HPDE6-E6E7 (cell line): ENCODE results near the gene RAI14.

Experiments used
- DNase-seq: peaks from one replicate; pipeline ENCODE4 v3.0.0; 2011; ENCODE audit warnings: missing footprints; ENCODE audit errors: extremely low spot score

RAI14 gene

GRCh38 chr5:34675857-34676256 lies 19.7 kb downstream of the RAI14 start:
- DNase-seq, result no peak

- DNase-seq, result no peak
Observed at GRCh38 chr5:34676416-34676815, 20.3 kb downstream of the RAI14 start.

GRCh38 chr5:34677428-34677827 lies 21.3 kb downstream of the RAI14 start:
- no peak for DNase-seq

- DNase-seq, result no peak
Observed at GRCh38 chr5:34680896-34681295, 24.8 kb downstream of the RAI14 start.

GRCh38 chr5:34682926-34683623 lies 26.9 kb downstream of the RAI14 start:
- DNase-seq, result no peak

DNA sequence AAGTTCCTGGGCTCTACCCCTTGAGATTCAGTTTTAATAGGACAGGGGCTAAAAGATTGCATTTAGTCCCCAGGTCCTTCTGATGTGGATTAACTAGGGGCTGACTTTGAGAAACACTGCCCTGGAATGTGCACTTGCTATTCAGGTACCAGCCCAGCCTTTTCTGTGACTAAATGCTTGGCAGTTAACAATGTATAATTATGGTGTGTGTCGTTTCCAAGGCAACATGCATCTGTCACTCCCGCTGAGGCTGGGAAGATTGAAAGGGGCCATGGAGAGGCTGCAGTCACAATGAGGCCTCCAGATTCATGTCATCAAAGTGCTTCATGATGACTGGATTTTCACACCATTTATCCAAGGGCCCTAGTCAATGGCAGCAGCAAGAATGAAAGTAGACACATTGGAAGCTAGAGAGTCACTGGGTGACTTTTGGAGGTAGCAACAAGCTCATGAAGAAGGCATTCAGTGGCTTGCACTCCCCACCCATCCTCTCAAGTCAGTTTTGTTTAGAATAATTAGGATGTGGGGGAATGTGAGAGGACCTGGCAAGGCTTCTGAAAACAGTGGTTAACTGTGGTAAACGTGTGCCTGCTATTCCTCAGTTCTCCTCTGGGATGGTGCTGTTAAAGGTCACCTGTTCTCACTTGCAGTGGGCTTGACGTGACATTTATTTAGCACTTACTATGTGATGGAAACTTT lies 28.3 kb downstream of the RAI14 start:
- no peak for DNase-seq

GRCh38 chr5:34684980-34685352 lies 28.8 kb downstream of the RAI14 start:
- no peak for DNase-seq

DNA sequence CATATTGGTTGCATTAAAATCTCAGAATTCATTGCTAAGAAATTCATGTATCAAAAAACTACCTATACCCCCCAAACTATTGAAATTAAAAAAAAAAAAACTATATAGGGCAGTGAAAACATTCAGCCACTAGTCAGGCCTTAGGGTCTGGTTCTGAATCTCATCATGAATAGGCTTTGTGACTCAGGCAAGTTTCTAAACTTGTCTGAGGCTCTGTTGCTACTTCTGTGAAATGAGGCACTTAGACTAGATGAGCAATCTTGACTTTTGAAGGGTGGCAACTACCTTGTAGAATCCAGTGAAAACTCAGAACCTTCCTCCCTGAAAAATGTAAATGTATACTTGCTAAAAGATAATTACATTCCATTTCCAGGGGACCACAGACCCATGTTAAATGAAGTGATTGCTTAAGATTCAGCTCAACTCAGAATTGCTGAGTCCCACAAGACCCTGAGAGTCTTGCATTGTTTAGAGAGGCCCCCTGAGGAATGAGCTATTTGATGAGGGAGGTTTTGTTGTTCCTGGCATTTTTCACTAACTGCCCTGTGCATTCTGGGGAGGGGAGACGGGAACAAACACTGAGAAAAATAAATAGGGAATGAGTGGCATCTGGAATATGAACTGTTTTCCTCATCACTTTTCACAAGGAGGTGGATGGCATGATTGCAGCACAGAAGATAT lies 29.5 kb downstream of the RAI14 start:
- no peak for DNase-seq

- peak; percentile 80 for DNase-seq
Observed at GRCh38 chr5:34686762-34687268, 30.7 kb downstream of the RAI14 start.

GRCh38 chr5:34687269-34688011 lies 31.3 kb downstream of the RAI14 start:
- DNase-seq, result no peak

GRCh38 chr5:34688015-34688810 lies 32.1 kb downstream of the RAI14 start:
- DNase-seq, result no peak

- no peak for DNase-seq
Observed at GRCh38 chr5:34690301-34690700, 34.2 kb downstream of the RAI14 start.

- DNase-seq, result no peak
Observed at GRCh38 chr5:34690898-34691297, 34.8 kb downstream of the RAI14 start.

DNA sequence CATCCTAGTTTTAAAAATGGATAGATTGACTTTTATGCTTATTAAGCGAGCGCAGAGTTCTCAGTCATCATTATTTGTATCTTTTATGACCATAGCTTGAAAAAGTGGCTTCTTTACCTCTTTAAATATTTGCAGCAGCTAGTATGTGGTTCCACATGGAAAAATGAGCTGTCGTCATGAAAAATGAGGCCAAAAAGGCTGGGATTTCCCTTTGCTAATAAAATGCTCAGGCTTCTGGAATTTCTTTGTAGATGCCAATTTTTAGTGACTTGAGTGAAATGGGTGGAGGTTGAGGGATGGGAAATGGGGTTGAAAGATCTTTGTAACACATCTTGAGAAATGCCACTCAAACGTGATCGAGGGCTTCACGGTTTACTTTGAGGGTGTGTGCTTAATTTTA lies 35.2 kb downstream of the RAI14 start:
- DNase-seq, result no peak

- DNase-seq, result no peak
Observed at GRCh38 chr5:34692786-34693185, 36.7 kb downstream of the RAI14 start.

- no peak for DNase-seq
Observed at GRCh38 chr5:34694012-34694411, 37.9 kb downstream of the RAI14 start.

DNA sequence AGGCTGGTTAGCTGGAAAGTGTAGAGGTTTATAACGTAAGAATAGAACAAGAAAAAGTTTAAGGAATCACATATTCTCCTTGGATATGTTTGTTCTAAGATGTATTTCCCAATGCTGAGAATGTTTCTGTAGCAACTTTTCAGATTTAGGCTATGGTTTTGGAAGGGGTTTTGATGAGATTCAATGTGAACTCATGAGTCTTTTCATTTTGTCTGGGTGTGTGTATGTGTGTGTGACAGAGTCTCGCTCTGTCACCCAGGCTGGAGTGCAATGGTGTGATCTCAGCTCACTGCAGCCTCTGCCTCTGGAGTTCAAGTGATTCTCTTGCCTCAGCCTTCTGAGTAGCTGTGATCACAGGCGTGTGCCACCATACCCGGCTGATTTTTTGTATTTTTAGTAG lies 38.6 kb downstream of the RAI14 start:
- DNase-seq, result no peak

- no peak for DNase-seq
Observed at GRCh38 chr5:34695275-34696027, 39.3 kb downstream of the RAI14 start.

GRCh38 chr5:34697308-34698108 lies 41.4 kb downstream of the RAI14 start:
- no peak for DNase-seq

DNA sequence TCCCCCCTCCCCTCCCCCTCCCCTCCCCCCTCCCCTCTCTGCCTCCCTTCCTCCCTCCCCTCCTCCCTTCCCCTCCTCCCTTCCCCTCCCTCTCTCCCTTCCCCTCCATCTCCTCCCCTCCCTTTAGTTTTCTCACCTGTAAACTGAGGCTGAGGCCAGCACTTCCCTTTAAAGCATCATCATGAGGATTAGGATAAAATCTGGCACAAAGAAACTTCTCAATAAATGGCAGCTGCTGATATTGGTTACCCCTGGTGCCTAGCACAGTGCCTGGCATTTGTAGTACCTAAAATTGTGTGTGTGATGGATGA lies 41.9 kb downstream of the RAI14 start:
- no peak for DNase-seq
